Parathyroid adenoma (tissue), 2 donors: ENCODE results near the gene CAMK2B.

ENCODE experiments used
- H2AFZ ChIP-seq: fragments of 300-600 bp; sonication (generic); one replicate; pipeline ENCODE4 v1.7.0; 2017; ENCODE audit warnings: antibody characterized with exemption, mild to moderate bottlenecking
- H3K27ac ChIP-seq: fragments of 300-600 bp; sonication (generic); one replicate; pipeline ENCODE4 v1.7.0; 2017
- H3K27me3 ChIP-seq: fragments of 300-600 bp; sonication (generic); one replicate; pipeline ENCODE4 v1.7.0; 2017; ENCODE audit warnings: low read length; ENCODE audit not compliant: control insufficient read depth, insufficient read depth
- H3K36me3 ChIP-seq: fragments of 300-600 bp; sonication (generic); one replicate; pipeline ENCODE4 v1.7.0; 2017; ENCODE audit warnings: low read length; ENCODE audit not compliant: control insufficient read depth, insufficient read depth
- H3K4me1 ChIP-seq: fragments of 300-600 bp; sonication (generic); one replicate; pipeline ENCODE4 v1.7.0; 2017; ENCODE audit warnings: control low read depth
- H3K4me2 ChIP-seq: fragments of 300-600 bp; sonication (generic); one replicate; pipeline ENCODE4 v1.7.0; 2017; ENCODE audit warnings: low read length
- H3K4me3 ChIP-seq: fragments of 300-600 bp; sonication (generic); one replicate; pipeline ENCODE4 v1.7.0; 2017; ENCODE audit warnings: low read depth, low read length
- H3K79me2 ChIP-seq: fragments of 300-600 bp; sonication (generic); one replicate; pipeline ENCODE4 v1.7.0; 2017; ENCODE audit warnings: control low read depth
- H3K9ac ChIP-seq: fragments of 300-600 bp; sonication (generic); one replicate; pipeline ENCODE4 v1.7.0; 2017; ENCODE audit warnings: mild to moderate bottlenecking
- H3K9me3 ChIP-seq: fragments of 300-600 bp; sonication (generic); one replicate; pipeline ENCODE4 v1.7.0; 2017; ENCODE audit warnings: low read length; ENCODE audit not compliant: control insufficient read depth
- TF ChIP-seq, protein P1 (sequence below): fragments of 300-600 bp; sonication (generic); IDR thresholded peaks from one replicate; pipeline ENCODE4 v1.7.0; 2017; ENCODE audit warnings: antibody characterized with exemption, mild to moderate bottlenecking
- donor health status: primary hyperparathyroidism.

CAMK2B gene

GRCh38 chr7:44324204-44324480, 1.3 kb downstream of the CAMK2B start:
- Histone ChIP-seq H3K9me3 (no peaks in the 10 kb centered on the region), H3K4me1 (peaks cover 25% of the 10 kb centered on the region), H3K4me2 (no peak overlapping the region), H3K36me3 (no peaks in the 10 kb centered on the region), H3K79me2 (no peaks in the 10 kb centered on the region), H3K27me3 (no peaks in the 10 kb centered on the region), H2AFZ (no peak overlapping the region), H3K27ac (no peak overlapping the region), H3K9ac (no peak overlapping the region), H3K4me3 (peak overlapping the region; percentile 35)
- TF ChIP-seq, protein P1, sequence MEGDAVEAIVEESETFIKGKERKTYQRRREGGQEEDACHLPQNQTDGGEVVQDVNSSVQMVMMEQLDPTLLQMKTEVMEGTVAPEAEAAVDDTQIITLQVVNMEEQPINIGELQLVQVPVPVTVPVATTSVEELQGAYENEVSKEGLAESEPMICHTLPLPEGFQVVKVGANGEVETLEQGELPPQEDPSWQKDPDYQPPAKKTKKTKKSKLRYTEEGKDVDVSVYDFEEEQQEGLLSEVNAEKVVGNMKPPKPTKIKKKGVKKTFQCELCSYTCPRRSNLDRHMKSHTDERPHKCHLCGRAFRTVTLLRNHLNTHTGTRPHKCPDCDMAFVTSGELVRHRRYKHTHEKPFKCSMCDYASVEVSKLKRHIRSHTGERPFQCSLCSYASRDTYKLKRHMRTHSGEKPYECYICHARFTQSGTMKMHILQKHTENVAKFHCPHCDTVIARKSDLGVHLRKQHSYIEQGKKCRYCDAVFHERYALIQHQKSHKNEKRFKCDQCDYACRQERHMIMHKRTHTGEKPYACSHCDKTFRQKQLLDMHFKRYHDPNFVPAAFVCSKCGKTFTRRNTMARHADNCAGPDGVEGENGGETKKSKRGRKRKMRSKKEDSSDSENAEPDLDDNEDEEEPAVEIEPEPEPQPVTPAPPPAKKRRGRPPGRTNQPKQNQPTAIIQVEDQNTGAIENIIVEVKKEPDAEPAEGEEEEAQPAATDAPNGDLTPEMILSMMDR, result no peak

GRCh38 chr7:44323381-44324203, 1.8 kb downstream of the CAMK2B start:
- no peaks in the 10 kb centered on the region for H3K79me2 ChIP-seq
- no peaks in the 10 kb centered on the region for H3K27me3 ChIP-seq
- H3K36me3 ChIP-seq, result no peaks in the 10 kb centered on the region
- H3K4me3 ChIP-seq, result no peak overlapping the region
- peak overlapping the region; percentile 59 for H3K27ac ChIP-seq
- H3K9ac ChIP-seq, result no peak overlapping the region
- no peak overlapping the region for H3K4me2 ChIP-seq
- TF ChIP-seq, protein P1, result no peak
- H3K4me1 ChIP-seq, result peaks cover 25% of the 10 kb centered on the region
- H2AFZ ChIP-seq, result no peak overlapping the region
- no peaks in the 10 kb centered on the region for H3K9me3 ChIP-seq

DNA sequence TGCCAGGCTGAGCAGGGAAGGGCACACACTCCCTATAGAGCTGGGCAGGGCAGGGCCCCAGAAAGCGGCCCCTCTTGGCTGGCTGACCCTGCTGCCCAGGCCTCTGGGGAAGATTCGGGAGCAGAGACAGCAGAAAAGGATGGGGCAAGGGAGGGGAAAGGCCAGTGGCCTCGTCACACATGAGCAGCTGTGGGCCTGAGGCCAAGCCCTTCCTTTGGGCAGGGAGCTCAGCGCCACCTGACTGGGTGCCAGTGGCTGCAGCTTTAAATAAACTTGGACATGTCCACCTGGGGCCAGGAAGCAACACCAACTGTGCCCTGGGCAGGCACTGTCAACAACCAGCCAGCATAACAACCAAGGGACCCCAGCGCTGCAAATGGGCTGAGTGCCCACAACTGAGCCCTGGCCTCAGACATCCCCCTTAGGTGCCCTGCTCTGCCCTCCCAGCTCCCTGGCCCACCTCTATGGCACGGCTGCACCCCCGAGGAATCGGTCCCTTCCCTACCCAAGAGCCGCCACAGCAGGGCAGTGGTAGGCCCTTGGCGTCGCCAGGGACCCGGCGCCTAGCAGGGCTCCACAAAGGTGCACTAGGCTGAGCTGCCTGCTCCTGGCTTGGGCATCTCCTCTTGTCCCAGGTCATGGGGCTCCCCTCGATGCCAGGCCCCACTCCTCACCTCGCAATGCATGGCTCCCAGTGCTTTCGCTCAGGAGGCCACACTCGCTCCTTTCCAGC, 2.6 kb downstream of the CAMK2B start:
- H3K79me2 ChIP-seq, result no peaks in the 10 kb centered on the region
- H3K4me1 ChIP-seq, result peaks cover 25% of the 10 kb centered on the region
- no peak overlapping the region for H3K4me2 ChIP-seq
- no peaks in the 10 kb centered on the region for H3K36me3 ChIP-seq
- H3K27me3 ChIP-seq, result no peaks in the 10 kb centered on the region
- no peaks in the 10 kb centered on the region for H3K9me3 ChIP-seq
- H3K9ac ChIP-seq, result no peak overlapping the region
- H3K27ac ChIP-seq, result peak overlapping the region; percentile 59
- TF ChIP-seq, protein P1, result peak; percentile 6
- peak overlapping the region; percentile 70 for H2AFZ ChIP-seq
- no peak overlapping the region for H3K4me3 ChIP-seq

DNA sequence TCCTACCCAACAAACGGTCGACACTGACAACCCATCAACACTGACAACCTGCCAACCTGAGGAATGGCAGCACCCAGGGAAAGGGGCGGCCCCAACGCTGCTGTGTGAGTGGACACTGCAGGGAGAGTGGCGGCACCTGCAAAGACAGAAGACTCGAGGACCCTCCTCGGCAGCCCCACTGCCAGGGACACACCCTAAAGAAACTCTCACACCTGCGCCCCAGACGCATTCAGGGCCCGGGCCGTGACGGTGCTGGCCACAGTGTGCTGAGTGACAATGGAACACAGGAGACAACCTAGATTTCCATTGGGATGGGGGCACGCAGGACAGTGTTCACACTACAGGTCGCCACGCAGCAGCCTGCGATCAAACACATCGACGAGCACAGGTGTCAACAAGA, 3.6 kb downstream of the CAMK2B start:
- peaks cover 25% of the 10 kb centered on the region for H3K4me1 ChIP-seq
- no peak overlapping the region for H2AFZ ChIP-seq
- H3K36me3 ChIP-seq, result no peaks in the 10 kb centered on the region
- no peak overlapping the region for H3K27ac ChIP-seq
- no peak overlapping the region for H3K4me3 ChIP-seq
- no peak overlapping the region for H3K9ac ChIP-seq
- no peaks in the 10 kb centered on the region for H3K27me3 ChIP-seq
- no peaks in the 10 kb centered on the region for H3K79me2 ChIP-seq
- no peaks in the 10 kb centered on the region for H3K9me3 ChIP-seq
- TF ChIP-seq, protein P1, result no peak
- no peak overlapping the region for H3K4me2 ChIP-seq
